Mucosa of descending colon (tissue), 3 donors: ENCODE measurements around the gene DGLUCY. TPM values are rescaled to one million over a fixed set of nuclear protein-coding genes. Genes with fewer than 3 reads are reported as not detected.
"Not testable (repeated sequence)": the region's sequence is repeated elsewhere in the genome, so short reads cannot be mapped to it uniquely, and the experiment has no call there.

Experiments used
- ATAC-seq: fragments of 200-7000 bp; cut with Tn5 transposase; one replicate; pipeline ENCODE4 v1.9.1; 2020; ENCODE audit warnings: mild to moderate bottlenecking, moderate library complexity
- DNase-seq, 3 donors: peaks; one replicate each; pipeline ENCODE4 v3.0.0-alpha.2; 2020
- H3K36me3 ChIP-seq: fragments of 200-600 bp; one replicate; pipeline ENCODE4 v1.8.0; 2021; ENCODE audit warnings: low read depth, mild to moderate bottlenecking
- H3K4me1 ChIP-seq: fragments of 200-600 bp; one replicate; pipeline ENCODE4 v1.8.0; 2021; ENCODE audit warnings: low read depth, mild to moderate bottlenecking
- H3K4me3 ChIP-seq: fragments of 200-600 bp; one replicate; pipeline ENCODE4 v1.8.0; 2021; ENCODE audit warnings: mild to moderate bottlenecking
- H3K9me3 ChIP-seq: fragments of 200-600 bp; one replicate; pipeline ENCODE4 v1.8.0; 2021; ENCODE audit warnings: mild to moderate bottlenecking
- intact Hi-C, 2 donors: fragments of 100-400 bp; cut with DNase I in 1 of 2; cut with micrococcal nuclease in 1 of 2; formaldehyde crosslinking; loops; one replicate each; pipeline versions ENCODE4 v1.11.0 to v1.11.1; 2022; cut with DNase I, micrococcal nuclease
- total RNA-seq, 3 donors: library from RNA; stranded (reverse); fragmentation: NEBNext Ultra II Directional in 2 of 3; extraction: Animal tissue kit (Norgen Biotek cat#: 25700) in 2 of 3; gene quantifications; one replicate each; pipeline versions ENCODE4 v1.2.1 to v1.2.4, GENCODE V29; 2021 to 2023
- TF ChIP-seq, protein P1 (sequence below): fragments of 200-600 bp; IDR thresholded peaks from one replicate; pipeline ENCODE4 v1.8.0; 2022; ENCODE audit warnings: antibody characterized with exemption, mild to moderate bottlenecking
- donor health status: DM: no; HTN: no; CAD: no; lungs with moderate emphysema.
- donor health status: DM: no; HTN: no; CAD: no.
- donor health status: DM: no; HTN: yes; CAD: no.

DGLUCY gene
- total RNA-seq, 3 donors from 2014 or later: 94.0 to 149 (median 114) TPM

GRCh38 chr14:91225025-91225424 is 111.2 kb downstream of the DGLUCY start:
- no peak for ATAC-seq

DNA sequence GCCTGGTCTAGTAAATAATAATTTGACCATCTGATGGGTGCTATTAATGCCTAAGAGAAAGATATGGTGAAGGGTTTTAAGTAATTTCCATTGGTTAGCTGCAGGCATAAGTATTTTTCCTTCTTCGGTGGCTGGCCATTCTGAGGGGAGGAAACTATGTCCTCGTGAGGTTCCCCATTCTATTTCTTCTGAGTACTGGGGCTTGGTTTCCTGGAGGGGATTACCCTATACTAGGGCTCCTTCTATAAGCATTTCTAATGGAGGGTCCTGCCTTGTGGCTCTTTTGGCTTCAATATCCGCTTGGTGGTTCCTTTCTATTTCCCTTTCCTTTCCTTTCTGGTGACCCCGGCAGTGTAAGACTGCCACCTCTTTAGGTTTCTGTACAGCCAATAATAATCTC is 112.5 kb downstream of the DGLUCY start:
- H3K9me3 ChIP-seq, DNase-seq, H3K36me3 ChIP-seq, intact Hi-C loops, ATAC-seq, H3K4me3 ChIP-seq, H3K4me1 ChIP-seq: not testable (repeated sequence)

More at GRCh38 chr14:91225025-91225424, 111.2 kb downstream of the DGLUCY start:
- intact Hi-C loops: no loop called here
- TF ChIP-seq, protein P1, sequence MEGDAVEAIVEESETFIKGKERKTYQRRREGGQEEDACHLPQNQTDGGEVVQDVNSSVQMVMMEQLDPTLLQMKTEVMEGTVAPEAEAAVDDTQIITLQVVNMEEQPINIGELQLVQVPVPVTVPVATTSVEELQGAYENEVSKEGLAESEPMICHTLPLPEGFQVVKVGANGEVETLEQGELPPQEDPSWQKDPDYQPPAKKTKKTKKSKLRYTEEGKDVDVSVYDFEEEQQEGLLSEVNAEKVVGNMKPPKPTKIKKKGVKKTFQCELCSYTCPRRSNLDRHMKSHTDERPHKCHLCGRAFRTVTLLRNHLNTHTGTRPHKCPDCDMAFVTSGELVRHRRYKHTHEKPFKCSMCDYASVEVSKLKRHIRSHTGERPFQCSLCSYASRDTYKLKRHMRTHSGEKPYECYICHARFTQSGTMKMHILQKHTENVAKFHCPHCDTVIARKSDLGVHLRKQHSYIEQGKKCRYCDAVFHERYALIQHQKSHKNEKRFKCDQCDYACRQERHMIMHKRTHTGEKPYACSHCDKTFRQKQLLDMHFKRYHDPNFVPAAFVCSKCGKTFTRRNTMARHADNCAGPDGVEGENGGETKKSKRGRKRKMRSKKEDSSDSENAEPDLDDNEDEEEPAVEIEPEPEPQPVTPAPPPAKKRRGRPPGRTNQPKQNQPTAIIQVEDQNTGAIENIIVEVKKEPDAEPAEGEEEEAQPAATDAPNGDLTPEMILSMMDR: no peak
- DNase-seq: no peak
- Histone ChIP-seq H3K4me3 (no peak overlapping the region), H3K36me3 (no peaks in the 10 kb centered on the region), H3K4me1 (no peaks in the 10 kb centered on the region), H3K9me3 (no peaks in the 10 kb centered on the region)

DNA sequence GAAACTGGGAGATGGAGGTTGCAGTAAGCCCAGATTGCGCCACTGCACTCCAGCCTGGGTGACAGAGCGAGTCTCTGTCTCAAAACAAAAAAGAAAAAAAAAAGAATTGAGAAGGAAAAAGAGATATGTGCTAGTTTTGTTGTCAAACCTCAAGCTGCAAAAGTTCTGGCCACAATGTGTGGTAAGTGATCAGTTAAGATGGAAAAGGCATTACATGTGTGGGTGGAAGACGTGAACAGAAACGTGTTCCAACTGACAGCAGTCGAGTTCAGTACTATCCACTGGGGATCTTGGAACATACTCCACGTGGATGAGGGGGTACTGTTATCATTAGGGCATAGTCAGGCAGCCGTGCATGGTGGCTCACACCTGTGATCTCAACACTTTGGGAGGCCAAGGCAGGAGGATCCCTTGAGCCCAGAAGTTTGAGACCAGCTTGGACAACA is 113.3 kb downstream of the DGLUCY start:
- H3K36me3 ChIP-seq: no peaks in the 10 kb centered on the region
- TF ChIP-seq, protein P1: no peak
- DNase-seq (no peak), ATAC-seq (no peak)
- intact Hi-C loops: no loop called here
- H3K4me1 ChIP-seq: no peaks in the 10 kb centered on the region
- H3K9me3 ChIP-seq: no peaks in the 10 kb centered on the region
- no peak overlapping the region for H3K4me3 ChIP-seq

GRCh38 chr14:91228112-91229004 is 114.5 kb downstream of the DGLUCY start:
- H3K36me3 ChIP-seq: no peaks in the 10 kb centered on the region
- intact Hi-C loops: no loop called here
- peak; percentile 42 for ATAC-seq
- H3K4me1 ChIP-seq: no peaks in the 10 kb centered on the region
- H3K9me3 ChIP-seq: no peaks in the 10 kb centered on the region
- peak in 2 of 3 donors; percentile 48 to 76 for DNase-seq
- no peak overlapping the region for H3K4me3 ChIP-seq
- TF ChIP-seq, protein P1: no peak

DNA sequence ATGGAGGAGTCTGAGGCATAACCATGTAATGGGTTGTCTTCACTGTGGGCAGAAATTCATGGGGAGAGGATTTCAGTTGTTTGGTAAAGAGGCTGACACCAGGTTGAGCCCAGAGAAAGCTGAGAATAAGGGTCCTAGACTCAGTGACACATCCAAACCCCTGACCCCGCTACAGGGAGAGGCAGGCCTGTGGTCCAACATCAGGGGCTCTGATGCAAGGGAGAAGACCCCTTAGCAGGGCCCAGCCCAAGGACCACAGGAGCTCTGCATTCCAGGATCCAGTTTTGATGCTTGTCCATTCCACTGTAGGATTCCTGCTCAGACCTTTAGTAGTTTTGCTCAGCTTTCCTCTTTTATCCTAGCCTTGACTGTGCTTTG is 115.1 kb downstream of the DGLUCY start:
- no peak for ATAC-seq
- Histone ChIP-seq H3K9me3 (no peaks in the 10 kb centered on the region), H3K4me3 (no peak overlapping the region), H3K36me3 (no peaks in the 10 kb centered on the region), H3K4me1 (no peaks in the 10 kb centered on the region)
- TF ChIP-seq, protein P1: no peak
- intact Hi-C loops: no loop called here
- no peak for DNase-seq

- H3K4me1 ChIP-seq: no peaks in the 10 kb centered on the region
- ATAC-seq (peak; percentile 67), DNase-seq (peak in 2 of 3 donors; percentile 57 to 70)
- no peak overlapping the region for H3K4me3 ChIP-seq
- TF ChIP-seq, protein P1: no peak
- no peaks in the 10 kb centered on the region for H3K9me3 ChIP-seq
- H3K36me3 ChIP-seq: no peaks in the 10 kb centered on the region
- intact Hi-C loops: no loop called here
These were observed 115.9 kb downstream of the DGLUCY start for GRCh38 chr14:91229743-91230200.
